NCI-H226 (cell line): ENCODE results near the gene PYDC2.
A peak's percentile ranks its signal among the peaks of the same experiment; 100 is the strongest.

Experiments used
- DNase-seq: peaks from one replicate; pipeline ENCODE4 v3.0.0-alpha.2; 2015

The PYDC2 gene

GRCh38 chr3:191461113-191461595 lies at the start of gene PYDC2:
TSS of gene PYDC2 (plus strand) at chr3:191461163. CDS start at chr3:191461163, 0 bp downstream.
- DNase-seq, result no peak

GRCh38 chr3:191412759-191413158 lies 48.2 kb upstream of the PYDC2 start:
- DNase-seq, result peak; percentile 90

DNA sequence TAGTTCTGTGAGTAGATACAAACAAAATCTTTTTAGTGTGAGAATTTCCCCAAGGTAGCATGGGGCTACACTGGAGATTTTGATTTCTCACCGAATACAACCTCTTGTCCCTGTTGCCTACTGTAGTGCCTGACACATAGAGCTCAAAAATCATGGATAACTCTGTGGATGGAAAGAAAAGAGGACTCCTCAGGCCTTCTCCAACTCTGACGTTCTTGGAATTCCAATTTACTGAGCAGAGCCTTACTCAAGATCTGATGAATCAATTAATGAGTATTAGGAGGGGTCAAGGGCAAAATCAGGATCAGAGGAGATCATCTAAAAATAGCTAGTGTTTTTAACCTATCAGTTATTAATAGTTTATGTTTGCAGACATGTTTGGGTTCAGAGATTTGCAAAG lies 46.7 kb upstream of the PYDC2 start:
- DNase-seq, result no peak

DNA sequence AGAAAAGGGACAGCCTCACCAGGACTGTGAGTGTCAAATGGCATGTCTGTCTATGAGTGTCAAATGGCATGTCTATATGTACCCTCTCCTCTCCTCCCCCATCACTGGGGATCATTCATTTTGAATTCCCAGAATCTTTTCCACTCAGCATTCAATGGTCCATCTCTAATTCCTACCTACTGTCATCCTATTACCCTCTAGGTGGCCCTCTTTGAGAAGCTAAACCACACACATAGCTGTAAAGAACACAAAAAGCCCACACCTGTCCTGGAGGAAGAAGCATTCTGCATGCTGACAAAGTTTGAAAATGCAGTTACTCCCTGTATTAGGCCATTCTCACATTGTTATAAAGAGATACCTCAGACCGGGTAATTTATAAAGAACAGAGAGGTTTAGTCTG lies 46.2 kb upstream of the PYDC2 start:
- no peak for DNase-seq

- no peak for DNase-seq
Measured at GRCh38 chr3:191415566-191415965, 45.4 kb upstream of the PYDC2 start.

DNA sequence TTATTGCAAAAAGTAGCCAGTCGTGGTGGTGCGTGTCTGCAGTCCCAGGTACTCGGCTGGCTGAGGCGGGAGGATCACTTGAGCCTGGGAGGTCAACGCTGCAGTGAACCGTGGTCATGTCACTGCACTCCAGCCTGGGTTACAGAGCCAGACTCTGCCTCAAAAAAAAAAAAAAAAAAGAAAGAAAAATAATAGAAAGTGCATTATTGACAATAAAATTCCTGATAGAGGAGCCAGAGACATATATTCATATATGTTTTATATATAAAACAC lies 43.6 kb upstream of the PYDC2 start:
- DNase-seq, result no peak

DNA sequence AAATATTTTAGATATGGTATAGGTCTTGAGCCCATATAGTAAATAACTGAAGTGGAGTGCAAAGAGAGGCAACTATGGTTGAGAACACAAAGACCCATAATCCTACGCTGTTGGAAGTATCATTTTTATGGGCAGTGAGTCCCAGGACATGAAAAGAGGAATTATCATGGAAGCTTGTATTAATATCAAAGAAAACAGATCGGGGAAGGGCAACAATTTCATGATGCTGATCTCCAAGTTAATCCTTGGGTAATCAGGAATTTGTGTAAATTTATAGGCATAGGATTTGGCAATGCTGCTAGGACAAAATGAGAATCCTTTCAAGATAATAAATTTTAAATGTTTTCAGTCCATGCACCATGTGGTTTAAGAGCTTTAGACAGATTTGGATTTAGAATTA lies 40.2 kb upstream of the PYDC2 start:
- DNase-seq, result no peak

- no peak for DNase-seq
Measured at GRCh38 chr3:191424881-191425280, 36.1 kb upstream of the PYDC2 start.

GRCh38 chr3:191425322-191425734 lies 35.6 kb upstream of the PYDC2 start:
- no peak for DNase-seq

GRCh38 chr3:191426311-191426710 lies 34.7 kb upstream of the PYDC2 start:
- no peak for DNase-seq

- no peak for DNase-seq
Measured at GRCh38 chr3:191428177-191428576, 32.8 kb upstream of the PYDC2 start.

DNA sequence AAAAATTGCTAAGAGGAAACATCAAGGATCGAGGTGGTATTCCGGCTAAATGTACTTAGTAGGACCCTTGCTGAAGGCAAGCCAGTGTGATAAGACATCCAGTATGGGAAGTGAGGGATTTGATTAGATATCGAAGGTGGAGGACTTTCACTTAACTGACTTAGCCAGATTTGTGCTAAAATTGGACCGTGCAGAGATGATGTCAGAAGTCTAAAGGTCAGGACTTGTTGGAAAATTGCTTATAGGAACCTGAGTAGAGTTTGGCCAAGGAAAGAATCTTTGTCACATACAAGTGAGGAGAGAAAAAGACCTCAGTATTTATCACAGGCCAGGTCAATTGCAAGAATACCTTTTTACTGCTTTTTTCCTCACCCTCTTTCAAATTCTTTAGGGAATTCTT lies 30.9 kb upstream of the PYDC2 start:
- no peak for DNase-seq

GRCh38 chr3:191431160-191431822 lies 29.7 kb upstream of the PYDC2 start:
- DNase-seq, result no peak

DNA sequence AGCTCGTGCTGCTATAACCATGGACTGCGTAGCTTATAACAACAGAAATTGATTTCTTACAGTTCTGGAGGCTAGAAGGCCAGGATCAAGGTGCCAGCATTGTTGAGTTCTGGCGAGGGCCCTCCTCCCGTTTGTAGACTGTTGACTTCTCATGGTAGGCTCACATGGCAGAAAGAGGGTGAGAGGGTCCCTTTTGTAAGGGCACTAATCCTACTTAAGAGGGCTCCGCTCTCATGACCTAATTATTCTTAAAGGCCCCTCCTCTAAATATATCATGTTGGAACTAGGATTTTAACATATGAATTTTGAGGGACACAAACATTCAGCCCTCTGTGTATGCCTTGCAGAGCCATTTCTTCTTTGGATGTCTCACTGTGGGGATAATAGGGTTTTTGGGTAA lies 28.8 kb upstream of the PYDC2 start:
- DNase-seq, result no peak

DNA sequence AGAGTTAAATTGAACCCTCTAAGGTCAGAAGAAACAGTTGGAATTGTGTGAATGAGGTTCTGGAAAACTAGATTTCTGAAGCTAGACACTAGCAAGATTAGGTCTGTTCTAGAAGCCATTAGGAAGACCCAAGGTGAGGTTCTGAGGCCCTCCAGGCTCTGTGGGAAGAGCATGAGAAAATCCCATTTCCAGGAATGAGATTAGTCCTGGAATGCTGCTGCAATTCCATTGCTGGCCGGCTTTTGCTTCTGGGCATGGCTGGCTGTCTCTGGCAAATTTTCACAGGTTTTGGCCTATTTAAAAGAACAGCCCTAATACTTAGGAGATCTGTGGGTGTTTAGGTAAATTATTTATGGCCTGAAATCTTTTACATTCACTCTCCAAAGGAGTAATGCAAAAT lies 26.9 kb upstream of the PYDC2 start:
- no peak for DNase-seq

- DNase-seq, result no peak
Measured at GRCh38 chr3:191435981-191436380, 25.0 kb upstream of the PYDC2 start.

DNA sequence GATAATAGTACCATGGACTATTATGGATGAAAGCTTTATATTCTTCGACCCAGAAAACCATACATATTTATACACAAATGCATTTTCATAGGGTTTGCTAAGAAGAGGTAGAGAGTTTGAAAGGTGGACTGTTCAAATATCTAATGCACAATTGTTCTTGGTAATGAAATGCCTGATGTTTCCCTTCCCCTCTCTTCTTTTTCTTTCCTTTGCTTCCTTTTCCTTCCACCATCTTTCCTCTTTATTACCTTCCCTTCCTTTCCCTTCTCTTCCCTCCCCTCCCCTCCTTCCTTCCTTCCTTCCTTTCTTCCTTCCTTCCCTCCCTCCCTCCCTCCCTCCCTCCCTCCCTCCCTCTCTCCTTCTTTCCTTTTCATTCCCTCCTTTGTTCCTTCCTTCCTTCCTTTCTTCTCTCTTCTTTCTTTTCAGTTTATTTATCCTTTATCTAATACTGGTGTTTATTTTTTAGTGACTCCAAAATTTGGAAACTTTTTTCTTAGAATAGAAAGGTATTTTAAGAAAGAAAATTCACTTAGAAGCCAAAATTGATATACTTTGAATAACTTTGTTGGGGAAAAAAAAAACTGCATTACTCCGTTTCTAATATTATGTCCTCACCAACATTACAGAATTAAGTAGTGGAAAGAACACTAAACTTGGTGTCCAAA lies 22.7 kb upstream of the PYDC2 start:
- no peak for DNase-seq

GRCh38 chr3:191440532-191440931 lies 20.4 kb upstream of the PYDC2 start:
- no peak for DNase-seq

DNA sequence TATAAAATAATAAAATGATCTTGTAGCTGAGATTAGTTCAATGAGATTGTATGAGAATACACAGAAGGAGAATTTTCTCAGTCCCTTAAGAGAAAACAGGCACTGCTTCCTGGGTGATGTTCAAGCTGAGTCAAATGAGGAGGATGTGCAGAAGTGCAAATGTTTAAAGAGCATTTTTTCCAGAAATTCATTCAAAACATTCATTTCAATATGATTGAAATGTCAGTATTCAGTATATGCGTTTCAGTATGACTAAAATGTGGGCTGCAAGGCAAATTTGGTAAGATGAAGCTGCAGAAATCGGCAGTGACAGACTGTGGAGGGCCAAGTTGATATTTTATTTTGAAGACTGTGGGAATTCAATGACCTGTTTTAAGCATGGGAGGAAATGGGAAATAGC lies 19.3 kb upstream of the PYDC2 start:
- no peak for DNase-seq

- DNase-seq, result no peak
Measured at GRCh38 chr3:191444569-191444968, 16.4 kb upstream of the PYDC2 start.

DNA sequence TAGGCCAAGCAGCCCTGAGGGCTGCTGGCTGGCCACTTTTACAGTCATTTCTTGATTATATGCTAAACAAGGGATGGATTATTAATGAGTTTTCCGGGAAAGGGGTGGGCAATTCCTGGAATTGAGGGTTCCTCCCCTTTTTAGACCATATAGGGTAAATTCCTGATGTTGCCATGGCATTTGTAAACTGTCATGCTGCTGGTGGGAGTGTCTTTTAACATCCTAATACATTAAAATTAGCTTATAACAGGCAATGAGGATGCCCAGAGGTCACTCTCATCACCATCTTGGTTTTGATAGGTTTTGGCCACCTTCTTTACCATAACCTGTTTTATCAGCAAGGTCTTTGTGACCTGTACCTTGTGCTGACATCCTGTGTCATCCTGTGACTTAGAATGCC lies 11.7 kb upstream of the PYDC2 start:
- no peak for DNase-seq

- DNase-seq, result no peak
Measured at GRCh38 chr3:191455257-191455952, 5.6 kb upstream of the PYDC2 start.

GRCh38 chr3:191460360-191460759 lies 603 bp upstream of the PYDC2 start:
- no peak for DNase-seq

DNA sequence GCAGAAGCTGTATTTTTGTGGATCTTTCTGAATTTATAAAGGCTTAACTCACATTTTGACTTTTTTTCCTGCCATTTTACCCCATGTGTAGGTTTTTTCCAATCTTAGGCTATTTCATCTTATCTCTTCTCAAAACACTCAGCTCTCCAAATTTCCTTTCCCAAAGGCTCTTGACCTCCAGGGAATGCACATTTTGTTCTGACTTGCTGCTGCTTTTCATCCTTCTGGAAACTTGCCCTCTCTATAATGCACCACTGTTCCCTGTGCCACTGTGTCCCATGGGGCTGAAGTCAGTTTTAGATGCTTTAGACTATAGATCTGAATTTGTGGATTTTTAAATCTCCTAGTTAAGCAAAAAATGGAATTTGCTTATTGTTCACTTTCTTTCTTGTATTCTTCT lies 9.1 kb downstream of the PYDC2 start:
- DNase-seq, result no peak
